Neuronal stem cell (in vitro differentiated cells): ENCODE data around the gene ST6GALNAC3.

ENCODE experiments used
- DNase-seq: peaks from one replicate; pipeline ENCODE4 v3.0.0-alpha.2; 2013; ENCODE audit warnings: low spot score
- H2AFZ ChIP-seq: one replicate; pipeline ENCODE4 v1.6.1; 2013; ENCODE audit warnings: mild to moderate bottlenecking, low read length, inconsistent platforms
- H2AK5ac ChIP-seq: 2 replicates; pipeline ENCODE4 v1.6.1; 2013; ENCODE audit warnings: low read depth, mild to moderate bottlenecking, inconsistent platforms, low read length, moderate library complexity, mixed read lengths
- H2BK120ac ChIP-seq: 2 replicates; pipeline ENCODE4 v1.6.1; 2013; ENCODE audit warnings: low read depth, mild to moderate bottlenecking, inconsistent platforms, low read length, moderate library complexity, mixed read lengths
- H2BK12ac ChIP-seq: one replicate; pipeline ENCODE4 v1.6.1; 2013; ENCODE audit warnings: low read length, inconsistent platforms
- H2BK15ac ChIP-seq: 2 replicates; pipeline ENCODE4 v1.6.1; 2013; ENCODE audit warnings: mild to moderate bottlenecking, low read length, inconsistent platforms, mixed read lengths
- H2BK5ac ChIP-seq: one replicate; pipeline ENCODE4 v1.6.1; 2013; ENCODE audit warnings: inconsistent platforms, mild to moderate bottlenecking, low read length, moderate library complexity
- H3K14ac ChIP-seq: one replicate; pipeline ENCODE4 v1.6.1; 2013; ENCODE audit warnings: low read length, inconsistent platforms
- H3K18ac ChIP-seq: 2 replicates; pipeline ENCODE4 v1.6.1; 2013; ENCODE audit warnings: low read length, inconsistent platforms
- H3K23ac ChIP-seq: 2 replicates; pipeline ENCODE4 v1.6.1; 2013; ENCODE audit warnings: low read depth, mild to moderate bottlenecking, mixed read lengths, low read length, inconsistent platforms; ENCODE audit not compliant: poor library complexity
- H3K27ac ChIP-seq: replicated peaks from 3 replicates; pipeline ENCODE4 v1.5.1; 2013; ENCODE audit warnings: low read length, inconsistent platforms
- H3K27me3 ChIP-seq, 3 experiments: 2 replicates each; pipeline ENCODE4 v1.6.1; 2013; ENCODE audit warnings: low read length in 3 of 3, mild to moderate bottlenecking in 2 of 3, inconsistent platforms in 1 of 3, low read depth in 1 of 3, mixed read lengths in 1 of 3, moderate library complexity in 1 of 3; ENCODE audit not compliant: control insufficient read depth in 3 of 3, insufficient read depth in 3 of 3
- H3K36me3 ChIP-seq, 2 donors: replicated peaks in 1 of 2; 2 replicates each; pipeline ENCODE4 v1.6.1; 2013; ENCODE audit warnings: low read length in 2 of 2; ENCODE audit not compliant: control insufficient read depth in 2 of 2, insufficient read depth in 2 of 2
- H3K4ac ChIP-seq: 2 replicates; pipeline ENCODE4 v1.6.1; 2013; ENCODE audit warnings: inconsistent platforms, mild to moderate bottlenecking, low read length, moderate library complexity
- H3K4me1 ChIP-seq, 2 donors: 1 replicate in 1 of 2; 2 replicates in 1 of 2; pipeline ENCODE4 v1.6.1; 2013; ENCODE audit warnings: low read length in 2 of 2, low read depth in 1 of 2; ENCODE audit not compliant: control insufficient read depth in 2 of 2, insufficient read depth in 1 of 2
- H3K4me2 ChIP-seq: one replicate; pipeline ENCODE4 v1.6.1; 2013; ENCODE audit warnings: mild to moderate bottlenecking, low read length, inconsistent platforms; ENCODE audit not compliant: insufficient read depth, poor library complexity, severe bottlenecking
- H3K4me3 ChIP-seq, 2 donors: 2 replicates each; pipeline ENCODE4 v1.5.1; 2013; ENCODE audit warnings: low read length in 2 of 2, mild to moderate bottlenecking in 2 of 2, inconsistent platforms in 1 of 2, moderate library complexity in 1 of 2
- H3K79me1 ChIP-seq: one replicate; pipeline ENCODE4 v1.6.1; 2013; ENCODE audit warnings: low read depth, mild to moderate bottlenecking, inconsistent platforms, low read length, moderate library complexity
- H3K9ac ChIP-seq: one replicate; pipeline ENCODE4 v1.6.1; 2013; ENCODE audit warnings: mild to moderate bottlenecking, low read depth, low read length, inconsistent platforms; ENCODE audit not compliant: poor library complexity
- H3K9me3 ChIP-seq, 2 donors: replicated peaks in 1 of 2; 2 replicates each; pipeline versions ENCODE3 to v1.6.1; 2013; ENCODE audit warnings: low read length in 2 of 2, mild to moderate bottlenecking in 2 of 2, inconsistent platforms in 1 of 2, low read depth in 1 of 2, mixed read lengths in 1 of 2, moderate library complexity in 1 of 2; ENCODE audit not compliant: control insufficient read depth in 2 of 2, insufficient read depth in 1 of 2
- H4K8ac ChIP-seq: one replicate; pipeline ENCODE4 v1.6.1; 2013; ENCODE audit warnings: low read depth, mild to moderate bottlenecking, inconsistent platforms, low read length, moderate library complexity
- H4K91ac ChIP-seq: one replicate; pipeline ENCODE4 v1.6.1; 2013; ENCODE audit warnings: low read length, low read depth, mild to moderate bottlenecking, inconsistent platforms; ENCODE audit not compliant: poor library complexity
- WGBS, 2 donors: extraction: QIAGEN DNeasy Blood & Tissue Kit; methylation state at CpG; one replicate each; pipeline ENCODE4 v1.1.7; 2013; ENCODE audit warnings: missing lambda C conversion rate in 2 of 2, mixed read lengths in 1 of 2; ENCODE audit not compliant: insufficient read length in 2 of 2, insufficient replicate concordance in 1 of 2; ENCODE audit errors: extremely low coverage in 2 of 2; 5-methylcytosine and 5-hydroxymethylcytosine counted together

The ST6GALNAC3 gene

DNA sequence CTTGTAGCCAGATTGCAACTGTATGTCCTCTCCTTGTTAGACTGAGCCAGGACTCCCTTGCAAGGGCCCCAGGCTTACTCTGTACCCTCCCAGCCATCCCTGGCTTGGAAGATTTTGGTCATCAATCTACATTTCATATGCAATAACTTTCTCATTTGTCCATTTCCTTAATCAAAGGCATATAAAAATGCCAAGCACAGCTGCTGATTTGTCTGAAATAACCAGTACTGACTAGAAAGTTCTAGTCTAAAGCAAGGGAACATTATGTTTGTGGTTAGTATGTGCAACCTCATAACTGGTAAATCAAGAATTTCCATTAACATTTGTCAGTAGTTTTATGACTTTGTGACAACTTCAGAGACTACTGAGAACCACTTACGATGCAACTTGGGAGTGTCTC is 370.2 kb downstream of the ST6GALNAC3 start:
- DNase-seq, result no peak
- no peak overlapping the region for H2BK12ac ChIP-seq
- H3K27ac ChIP-seq, result no peak overlapping the region
- no peak overlapping the region for H2BK5ac ChIP-seq
- no peak overlapping the region for H3K9ac ChIP-seq
- no peak overlapping the region for H2BK120ac ChIP-seq
- H3K14ac ChIP-seq, result no peak overlapping the region
- H2BK15ac ChIP-seq, result no peak overlapping the region
- H3K4ac ChIP-seq, result no peak overlapping the region
- no peaks in the 10 kb centered on the region for H3K79me1 ChIP-seq
- no peak overlapping the region for H4K8ac ChIP-seq
- no peak overlapping the region for H3K23ac ChIP-seq
- H3K27me3 ChIP-seq, result no peaks in the 10 kb centered on the region
- no peak overlapping the region for H3K4me3 ChIP-seq
- H2AFZ ChIP-seq, result no peak overlapping the region
- no peak overlapping the region for H2AK5ac ChIP-seq
- no peak overlapping the region for H3K4me2 ChIP-seq
- H3K18ac ChIP-seq, result no peak overlapping the region
- H3K9me3 ChIP-seq, result peaks cover 2 to 6% of the 10 kb centered on the region in 2 donors
- no CpG with 5 or more reads among the region's 1 CpG for WGBS, 2 donors
- H3K36me3 ChIP-seq, result no peaks in the 10 kb centered on the region
- H3K4me1 ChIP-seq, result no peaks in the 10 kb centered on the region
- H4K91ac ChIP-seq, result no peak overlapping the region

DNA sequence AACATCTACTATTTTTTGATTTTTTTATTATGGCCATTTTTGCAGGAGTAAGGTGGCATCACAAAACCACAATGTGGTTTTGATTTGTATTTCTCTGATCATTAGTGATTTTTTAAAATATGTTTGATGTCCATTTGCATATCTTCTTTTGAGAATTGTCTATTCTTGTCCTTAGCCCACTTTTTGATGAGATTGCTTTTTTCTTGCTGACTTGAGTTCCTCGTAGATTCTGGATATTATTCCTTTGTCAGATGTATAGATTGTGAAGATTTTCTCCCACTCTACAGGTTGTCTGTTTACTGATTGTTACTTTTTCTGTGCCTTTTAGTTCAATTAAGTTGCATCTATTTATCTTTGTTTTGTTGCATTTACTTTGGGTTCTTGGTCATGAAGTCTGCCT is 375.7 kb downstream of the ST6GALNAC3 start:
- Histone ChIP-seq H2AFZ (no peak overlapping the region), H4K8ac (no peak overlapping the region), H2BK120ac (no peak overlapping the region), H3K14ac (no peak overlapping the region), H2BK12ac (no peak overlapping the region), H3K79me1 (no peaks in the 10 kb centered on the region), H3K9ac (no peak overlapping the region), H3K27ac (no peak overlapping the region), H3K36me3 (no peaks in the 10 kb centered on the region), H3K27me3 (no peaks in the 10 kb centered on the region), H4K91ac (no peak overlapping the region), H3K4me2 (no peak overlapping the region), H3K4me1 (no peaks in the 10 kb centered on the region), H3K18ac (no peak overlapping the region), H3K4ac (no peak overlapping the region), H3K23ac (no peak overlapping the region), H3K4me3 (no peak overlapping the region), H2BK5ac (no peak overlapping the region), H2BK15ac (no peak overlapping the region), H3K9me3 (peaks cover 4 to 15% of the 10 kb centered on the region in 2 donors), H2AK5ac (no peak overlapping the region)
- no CpG with 5 or more reads among the region's 1 CpG for WGBS, 2 donors
- no peak for DNase-seq

DNA sequence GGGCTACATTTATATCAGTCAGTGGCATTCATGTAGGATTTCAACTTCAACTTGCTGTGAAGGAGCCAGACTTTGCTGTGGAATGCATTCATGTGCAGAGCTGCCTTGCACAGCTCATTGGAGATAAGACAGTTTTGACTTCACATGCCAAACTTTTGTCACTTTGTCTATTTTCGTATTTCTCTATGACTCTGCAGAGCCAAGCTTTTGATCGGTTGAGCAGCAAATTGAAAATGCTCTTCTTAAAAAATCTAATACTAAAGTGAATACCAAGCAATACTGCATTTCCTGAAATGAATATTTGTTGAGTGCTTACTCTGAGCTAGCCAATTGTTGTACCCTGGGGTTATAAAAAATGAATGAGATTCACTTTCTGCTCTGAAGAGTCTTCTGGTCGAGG is 388.7 kb downstream of the ST6GALNAC3 start:
- Histone ChIP-seq H3K27ac (no peak overlapping the region), H3K9me3 (no peaks in the 10 kb centered on the region), H4K91ac (no peak overlapping the region), H2BK5ac (no peak overlapping the region), H2AFZ (no peak overlapping the region), H3K18ac (no peak overlapping the region), H3K14ac (peak overlapping the region; percentile 1), H2BK120ac (no peak overlapping the region), H3K27me3 (no peaks in the 10 kb centered on the region), H3K4me3 (no peak overlapping the region), H3K4ac (no peak overlapping the region), H2BK15ac (no peak overlapping the region), H3K36me3 (no peaks in the 10 kb centered on the region), H3K4me2 (no peak overlapping the region), H2BK12ac (no peak overlapping the region), H3K23ac (no peak overlapping the region), H3K4me1 (peaks cover 0 to 2% of the 10 kb centered on the region in 2 donors), H3K9ac (no peak overlapping the region), H2AK5ac (no peak overlapping the region), H3K79me1 (no peaks in the 10 kb centered on the region), H4K8ac (no peak overlapping the region)
- WGBS, 2 donors, result no CpG with 5 or more reads among the region's 3 CpGs
- no peak for DNase-seq

DNA sequence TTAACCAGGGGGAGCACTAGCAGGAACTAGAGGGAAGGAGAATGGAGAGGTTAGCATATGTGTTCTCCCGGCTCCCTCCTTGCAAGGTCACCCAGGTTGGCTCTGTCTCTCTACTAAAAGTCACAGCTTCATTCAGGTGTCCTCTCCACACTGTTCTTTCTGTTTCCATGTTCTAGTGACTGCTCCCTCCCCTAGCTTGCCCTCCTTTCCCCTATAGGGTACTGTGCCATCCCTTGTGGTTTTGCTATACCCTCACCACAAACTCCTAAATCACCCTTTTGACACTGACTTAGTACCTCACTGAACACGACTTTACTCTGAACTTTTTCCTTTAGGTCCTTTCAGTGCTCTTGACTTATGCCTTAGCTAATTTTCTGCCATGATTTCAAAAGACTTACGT is 389.3 kb downstream of the ST6GALNAC3 start:
- H3K4me3 ChIP-seq, result no peak overlapping the region
- no peak overlapping the region for H3K4me2 ChIP-seq
- H3K36me3 ChIP-seq, result no peaks in the 10 kb centered on the region
- peak overlapping the region; percentile 1 for H3K14ac ChIP-seq
- no peak overlapping the region for H4K91ac ChIP-seq
- no peaks in the 10 kb centered on the region for H3K79me1 ChIP-seq
- H3K4ac ChIP-seq, result no peak overlapping the region
- H3K18ac ChIP-seq, result no peak overlapping the region
- H2BK5ac ChIP-seq, result no peak overlapping the region
- WGBS, 2 donors, result no CpG with 5 or more reads among the region's 3 CpGs
- no peak for DNase-seq
- no peak overlapping the region for H3K9ac ChIP-seq
- H3K4me1 ChIP-seq, result peaks cover 0 to 2% of the 10 kb centered on the region in 2 donors
- no peak overlapping the region for H2BK15ac ChIP-seq
- H3K23ac ChIP-seq, result no peak overlapping the region
- no peak overlapping the region for H2BK12ac ChIP-seq
- no peak overlapping the region for H2AFZ ChIP-seq
- no peak overlapping the region for H2BK120ac ChIP-seq
- H3K9me3 ChIP-seq, result no peaks in the 10 kb centered on the region
- no peak overlapping the region for H4K8ac ChIP-seq
- H3K27ac ChIP-seq, result no peak overlapping the region
- H3K27me3 ChIP-seq, result no peaks in the 10 kb centered on the region
- H2AK5ac ChIP-seq, result no peak overlapping the region
